GM23338 (cell line): Measurements from ENCODE around the gene TAGLN3.

ENCODE experiments used
- CREB1 ChIP-seq: fragments of 250-450 bp; sonication (Bioruptor Pico); IDR thresholded peaks from 2 replicates; pipeline ENCODE4 v1.5.0; 2020; ENCODE audit warnings: low read depth, mild to moderate bottlenecking, moderate library complexity
- CTCF ChIP-seq, 2 experiments: fragments of 200-600 bp in 1 of 2; sonication (generic) in 1 of 2; conservative IDR thresholded peaks; 2 replicates each; pipeline versions ENCODE4 v1.5.1 to v1.6.1; 2016 to 2017; ENCODE audit warnings: antibody characterized with exemption in 2 of 2, low read depth in 2 of 2, mild to moderate bottlenecking in 2 of 2, moderate library complexity in 1 of 2
- EZH2 ChIP-seq: fragments of 200-600 bp; sonication (generic); IDR thresholded peaks from one replicate; pipeline ENCODE4 v1.8.0; 2017; ENCODE audit warnings: antibody characterized with exemption, mild to moderate bottlenecking, low read depth; ENCODE audit not compliant: unreplicated experiment
- EZH2phosphoT487 ChIP-seq: fragments of 200-600 bp; sonication (generic); IDR thresholded peaks from one replicate; pipeline ENCODE4 v1.8.1; 2018; ENCODE audit warnings: antibody characterized with exemption; ENCODE audit not compliant: unreplicated experiment
- POLR2AphosphoS5 ChIP-seq: IDR thresholded peaks from 2 replicates; pipeline ENCODE4 v1.6.1; 2016; ENCODE audit warnings: antibody characterized with exemption, low read depth

- TF ChIP-seq CTCF (conservative IDR thresholded peaks at IDR 0.05; ENCODE audit: low read depth in 2 of 2) (no peak), POLR2AphosphoS5 (no peak), EZH2 (no peak), CREB1 (CRISPR knock-in tag) (no peak), EZH2phosphoT487 (no peak)
Measured at GRCh38 chr3:112034436-112034835, 35.7 kb downstream of the TAGLN3 start, which contains the start of gene TMPRSS7.
